Liver (tissue), 9 donors: ENCODE results near the gene SDF4. TPM values are rescaled to one million over a fixed set of nuclear protein-coding genes. Genes with fewer than 3 reads are reported as not detected.

Source experiments
- DNase-seq: peaks from one replicate; pipeline ENCODE4 v3.0.0-alpha.2; 2017; ENCODE audit warnings: low spot score
- H3K27ac ChIP-seq, 2 donors: one replicate each; pipeline ENCODE4 v1.7.0; 2013; ENCODE audit warnings: inconsistent platforms in 2 of 2, low read length in 2 of 2, control low read depth in 1 of 2, low read depth in 1 of 2, mild to moderate bottlenecking in 1 of 2
- H3K27me3 ChIP-seq, 4 donors: one replicate each; pipeline versions ENCODE4 v1.6.1 to v1.7.0; 2013; ENCODE audit warnings: low read length in 3 of 4, inconsistent platforms in 1 of 4, mild to moderate bottlenecking in 1 of 4, moderate library complexity in 1 of 4; ENCODE audit not compliant: control insufficient read depth in 4 of 4, insufficient read depth in 4 of 4
- H3K36me3 ChIP-seq, 4 donors: one replicate each; pipeline versions ENCODE4 v1.6.1 to v1.7.0; 2013; ENCODE audit warnings: low read length in 3 of 4, mild to moderate bottlenecking in 3 of 4, low read depth in 1 of 4, moderate library complexity in 1 of 4; ENCODE audit not compliant: control insufficient read depth in 4 of 4, insufficient read depth in 3 of 4
- H3K4me1 ChIP-seq, 4 donors: one replicate each; pipeline versions ENCODE4 v1.6.1 to v1.7.0; 2013; ENCODE audit warnings: low read length in 3 of 4, mild to moderate bottlenecking in 3 of 4, moderate library complexity in 1 of 4; ENCODE audit not compliant: control insufficient read depth in 4 of 4, insufficient read depth in 4 of 4
- H3K4me3 ChIP-seq, 3 donors: one replicate each; pipeline versions ENCODE4 v1.6.1 to v1.7.0; 2013; ENCODE audit warnings: low read length in 3 of 3, control low read depth in 1 of 3, low read depth in 1 of 3, mild to moderate bottlenecking in 1 of 3
- H3K9ac ChIP-seq, 2 donors: one replicate each; pipeline ENCODE4 v1.7.0; 2013; ENCODE audit warnings: low read length in 2 of 2, mild to moderate bottlenecking in 2 of 2, moderate library complexity in 2 of 2, control low read depth in 1 of 2, low read depth in 1 of 2
- H3K9me3 ChIP-seq, 4 donors: one replicate each; pipeline versions ENCODE4 v1.6.1 to v1.7.0; 2013; ENCODE audit warnings: low read length in 3 of 4; ENCODE audit not compliant: control insufficient read depth in 4 of 4
- EGR1 ChIP-seq, 2 donors: IDR thresholded peaks; 2 replicates each; pipeline ENCODE4 v1.6.1; 2016 to 2018; ENCODE audit warnings: antibody characterized with exemption in 2 of 2, low read depth in 2 of 2
- FOXA1 ChIP-seq: IDR thresholded peaks from 2 replicates; pipeline ENCODE4 v1.6.1; 2016; ENCODE audit warnings: antibody characterized with exemption
- FOXA2 ChIP-seq: IDR thresholded peaks from 2 replicates; pipeline ENCODE4 v1.6.1; 2016; ENCODE audit warnings: antibody characterized with exemption
- GABPA ChIP-seq, 2 donors: IDR thresholded peaks in 1 of 2; conservative IDR thresholded peaks in 1 of 2; 2 replicates each; pipeline ENCODE4 v1.6.1; 2016; ENCODE audit warnings: antibody characterized with exemption in 2 of 2, mild to moderate bottlenecking in 1 of 2, moderate library complexity in 1 of 2
- HNF4A ChIP-seq, 2 donors: conservative IDR thresholded peaks; 2 replicates each; pipeline ENCODE4 v1.6.1; 2016; ENCODE audit warnings: antibody characterized with exemption in 2 of 2, mild to moderate bottlenecking in 2 of 2
- HNF4G ChIP-seq: IDR thresholded peaks from 2 replicates; pipeline ENCODE4 v1.6.1; 2016; ENCODE audit warnings: antibody characterized with exemption
- JUND ChIP-seq, 2 donors: IDR thresholded peaks; 2 replicates each; pipeline ENCODE4 v1.6.1; 2016; ENCODE audit warnings: antibody characterized with exemption in 2 of 2
- NR2F2 ChIP-seq: IDR thresholded peaks from 2 replicates; pipeline ENCODE4 v1.6.1; 2016; ENCODE audit warnings: antibody characterized with exemption
- RAD21 ChIP-seq, 2 donors: IDR thresholded peaks; 2 replicates each; pipeline ENCODE4 v1.6.1; 2016; ENCODE audit warnings: antibody characterized with exemption in 2 of 2, mild to moderate bottlenecking in 2 of 2
- RXRA ChIP-seq, 2 donors: IDR thresholded peaks; 2 replicates each; pipeline ENCODE4 v1.6.1; 2017 to 2018; ENCODE audit warnings: antibody characterized with exemption in 2 of 2, mild to moderate bottlenecking in 1 of 2
- SP1 ChIP-seq: IDR thresholded peaks from 2 replicates; pipeline ENCODE4 v1.6.1; 2018; ENCODE audit warnings: antibody characterized with exemption, mild to moderate bottlenecking
- TAF1 ChIP-seq: conservative IDR thresholded peaks from 2 replicates; pipeline ENCODE4 v1.6.1; 2016; ENCODE audit warnings: antibody characterized with exemption, mild to moderate bottlenecking
- YY1 ChIP-seq: IDR thresholded peaks from 2 replicates; pipeline ENCODE4 v1.6.1; 2016; ENCODE audit warnings: antibody characterized with exemption, mild to moderate bottlenecking
- WGBS: extraction: QIAGEN DNeasy Blood & Tissue Kit; methylation state at CpG from one replicate; pipeline ENCODE4 v1.1.7; 2013; 5-methylcytosine and 5-hydroxymethylcytosine counted together
- polyA plus RNA-seq, 2 donors: library from polyadenylated mRNA; stranded (reverse) in 1 of 2; unstranded in 1 of 2; fragments of 200-250 nt in 1 of 2; fragments of >200 nt in 1 of 2; fragmentation: Nextera tagmentation in 1 of 2; extraction: Ambion mirVana in 1 of 2; gene quantifications; one replicate each; pipeline versions ENCODE4 v1.2.1 to v1.2.3, GENCODE V29; 2013 to 2015
- total RNA-seq, 2 donors: library from RNA; depleted of rRNA; stranded (reverse); fragments of >200 nt; gene quantifications; one replicate each; pipeline ENCODE4 v1.2.3, GENCODE V29; 2014
- TF ChIP-seq, protein P1 (sequence below): fragments of 150-350 bp; IDR thresholded peaks from 2 replicates; pipeline ENCODE4 v1.5.1; 2017; ENCODE audit warnings: improper control_type of control experiment, low read depth, low read length; ENCODE audit not compliant: missing input control
- TF ChIP-seq, protein P2 (sequence below): IDR thresholded peaks from 2 replicates; pipeline ENCODE4 v1.6.1; 2016; ENCODE audit warnings: antibody characterized with exemption
- TF ChIP-seq, protein P3 (sequence below): IDR thresholded peaks from 2 replicates; pipeline ENCODE4 v1.6.1; 2016; ENCODE audit warnings: antibody characterized with exemption
- TF ChIP-seq, protein P4 (sequence below): IDR thresholded peaks from 2 replicates; pipeline ENCODE4 v1.6.1; 2016; ENCODE audit warnings: antibody characterized with exemption, mild to moderate bottlenecking
- TF ChIP-seq, protein P5 (sequence below): IDR thresholded peaks from 2 replicates; pipeline ENCODE4 v1.6.1; 2016; ENCODE audit warnings: antibody characterized with exemption
- donor health status: healthy.
- donor health status: healthy.
- donor health status: healthy.
- donor health status: healthy.
- donor health status: healthy.

The SDF4 gene
- total and polyA plus RNA-seq, 4 donors: 48.7 to 180 (median 75.9) TPM

DNA sequence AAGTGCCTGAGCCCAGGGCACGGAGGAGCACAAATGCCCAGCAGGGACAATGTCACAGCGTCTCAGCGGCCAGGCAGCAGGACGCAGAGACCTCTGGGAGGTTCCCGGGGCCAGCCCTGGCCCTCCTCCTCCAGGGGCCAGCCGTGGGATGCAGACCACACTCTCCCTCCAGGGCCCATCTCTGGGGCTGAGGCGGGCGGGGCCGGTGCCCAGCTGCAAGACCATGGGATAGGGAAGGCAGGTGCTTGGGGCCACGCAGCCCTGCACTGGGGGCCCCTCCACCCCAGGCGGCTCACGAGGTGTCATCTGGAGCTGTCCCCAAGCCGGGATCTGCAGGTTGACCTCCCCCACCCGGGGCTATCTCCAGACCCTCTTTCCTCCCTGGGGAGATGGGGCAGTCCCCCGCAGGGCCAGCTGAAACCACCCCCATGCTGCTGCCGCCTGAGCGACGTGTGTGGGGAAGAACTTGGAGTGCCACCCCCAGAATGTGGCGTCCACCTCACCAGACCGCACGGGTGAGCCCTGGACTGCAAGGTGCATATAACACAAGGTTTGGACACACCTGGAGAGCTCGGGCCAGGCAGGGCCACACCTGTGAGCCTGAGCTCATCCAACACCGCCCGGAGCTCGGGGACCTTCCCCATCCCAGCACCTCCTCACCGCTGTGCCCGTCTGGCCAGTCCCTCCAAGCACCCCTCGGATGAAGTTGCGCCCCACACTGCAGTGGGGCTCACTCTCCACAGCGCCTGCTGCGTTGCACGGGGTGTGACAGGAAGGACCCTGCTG, 62.2 kb downstream of the SDF4 start:
- no peak for DNase-seq
- H3K4me1 ChIP-seq: peaks cover 0 to 4% (median 0%) of the 10 kb centered on the region in 4 donors
- peaks cover 0 to 12% (median 3%) of the 10 kb centered on the region in 4 donors for H3K27me3 ChIP-seq
- TF ChIP-seq, protein P1, sequence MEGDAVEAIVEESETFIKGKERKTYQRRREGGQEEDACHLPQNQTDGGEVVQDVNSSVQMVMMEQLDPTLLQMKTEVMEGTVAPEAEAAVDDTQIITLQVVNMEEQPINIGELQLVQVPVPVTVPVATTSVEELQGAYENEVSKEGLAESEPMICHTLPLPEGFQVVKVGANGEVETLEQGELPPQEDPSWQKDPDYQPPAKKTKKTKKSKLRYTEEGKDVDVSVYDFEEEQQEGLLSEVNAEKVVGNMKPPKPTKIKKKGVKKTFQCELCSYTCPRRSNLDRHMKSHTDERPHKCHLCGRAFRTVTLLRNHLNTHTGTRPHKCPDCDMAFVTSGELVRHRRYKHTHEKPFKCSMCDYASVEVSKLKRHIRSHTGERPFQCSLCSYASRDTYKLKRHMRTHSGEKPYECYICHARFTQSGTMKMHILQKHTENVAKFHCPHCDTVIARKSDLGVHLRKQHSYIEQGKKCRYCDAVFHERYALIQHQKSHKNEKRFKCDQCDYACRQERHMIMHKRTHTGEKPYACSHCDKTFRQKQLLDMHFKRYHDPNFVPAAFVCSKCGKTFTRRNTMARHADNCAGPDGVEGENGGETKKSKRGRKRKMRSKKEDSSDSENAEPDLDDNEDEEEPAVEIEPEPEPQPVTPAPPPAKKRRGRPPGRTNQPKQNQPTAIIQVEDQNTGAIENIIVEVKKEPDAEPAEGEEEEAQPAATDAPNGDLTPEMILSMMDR: no peak
- no peak for TF ChIP-seq RXRA (IDR thresholded peaks at IDR 0.05)
- no peak for TF ChIP-seq FOXA2
- TF ChIP-seq, protein P2, sequence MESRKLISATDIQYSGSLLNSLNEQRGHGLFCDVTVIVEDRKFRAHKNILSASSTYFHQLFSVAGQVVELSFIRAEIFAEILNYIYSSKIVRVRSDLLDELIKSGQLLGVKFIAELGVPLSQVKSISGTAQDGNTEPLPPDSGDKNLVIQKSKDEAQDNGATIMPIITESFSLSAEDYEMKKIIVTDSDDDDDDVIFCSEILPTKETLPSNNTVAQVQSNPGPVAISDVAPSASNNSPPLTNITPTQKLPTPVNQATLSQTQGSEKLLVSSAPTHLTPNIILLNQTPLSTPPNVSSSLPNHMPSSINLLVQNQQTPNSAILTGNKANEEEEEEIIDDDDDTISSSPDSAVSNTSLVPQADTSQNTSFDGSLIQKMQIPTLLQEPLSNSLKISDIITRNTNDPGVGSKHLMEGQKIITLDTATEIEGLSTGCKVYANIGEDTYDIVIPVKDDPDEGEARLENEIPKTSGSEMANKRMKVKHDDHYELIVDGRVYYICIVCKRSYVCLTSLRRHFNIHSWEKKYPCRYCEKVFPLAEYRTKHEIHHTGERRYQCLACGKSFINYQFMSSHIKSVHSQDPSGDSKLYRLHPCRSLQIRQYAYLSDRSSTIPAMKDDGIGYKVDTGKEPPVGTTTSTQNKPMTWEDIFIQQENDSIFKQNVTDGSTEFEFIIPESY: no peak
- no peak for TF ChIP-seq YY1
- TF ChIP-seq, protein P3, sequence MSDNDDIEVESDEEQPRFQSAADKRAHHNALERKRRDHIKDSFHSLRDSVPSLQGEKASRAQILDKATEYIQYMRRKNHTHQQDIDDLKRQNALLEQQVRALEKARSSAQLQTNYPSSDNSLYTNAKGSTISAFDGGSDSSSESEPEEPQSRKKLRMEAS: no peak
- no peak for TF ChIP-seq FOXA1
- no peak for TF ChIP-seq JUND (IDR thresholded peaks at IDR 0.05)
- TF ChIP-seq, protein P4, sequence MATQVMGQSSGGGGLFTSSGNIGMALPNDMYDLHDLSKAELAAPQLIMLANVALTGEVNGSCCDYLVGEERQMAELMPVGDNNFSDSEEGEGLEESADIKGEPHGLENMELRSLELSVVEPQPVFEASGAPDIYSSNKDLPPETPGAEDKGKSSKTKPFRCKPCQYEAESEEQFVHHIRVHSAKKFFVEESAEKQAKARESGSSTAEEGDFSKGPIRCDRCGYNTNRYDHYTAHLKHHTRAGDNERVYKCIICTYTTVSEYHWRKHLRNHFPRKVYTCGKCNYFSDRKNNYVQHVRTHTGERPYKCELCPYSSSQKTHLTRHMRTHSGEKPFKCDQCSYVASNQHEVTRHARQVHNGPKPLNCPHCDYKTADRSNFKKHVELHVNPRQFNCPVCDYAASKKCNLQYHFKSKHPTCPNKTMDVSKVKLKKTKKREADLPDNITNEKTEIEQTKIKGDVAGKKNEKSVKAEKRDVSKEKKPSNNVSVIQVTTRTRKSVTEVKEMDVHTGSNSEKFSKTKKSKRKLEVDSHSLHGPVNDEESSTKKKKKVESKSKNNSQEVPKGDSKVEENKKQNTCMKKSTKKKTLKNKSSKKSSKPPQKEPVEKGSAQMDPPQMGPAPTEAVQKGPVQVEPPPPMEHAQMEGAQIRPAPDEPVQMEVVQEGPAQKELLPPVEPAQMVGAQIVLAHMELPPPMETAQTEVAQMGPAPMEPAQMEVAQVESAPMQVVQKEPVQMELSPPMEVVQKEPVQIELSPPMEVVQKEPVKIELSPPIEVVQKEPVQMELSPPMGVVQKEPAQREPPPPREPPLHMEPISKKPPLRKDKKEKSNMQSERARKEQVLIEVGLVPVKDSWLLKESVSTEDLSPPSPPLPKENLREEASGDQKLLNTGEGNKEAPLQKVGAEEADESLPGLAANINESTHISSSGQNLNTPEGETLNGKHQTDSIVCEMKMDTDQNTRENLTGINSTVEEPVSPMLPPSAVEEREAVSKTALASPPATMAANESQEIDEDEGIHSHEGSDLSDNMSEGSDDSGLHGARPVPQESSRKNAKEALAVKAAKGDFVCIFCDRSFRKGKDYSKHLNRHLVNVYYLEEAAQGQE: no peak
- no peak for TF ChIP-seq GABPA (IDR thresholded peaks at IDR 0.05 in 1 of 2, conservative IDR thresholded peaks at IDR 0.05 in 1 of 2)
- TF ChIP-seq, protein P5, sequence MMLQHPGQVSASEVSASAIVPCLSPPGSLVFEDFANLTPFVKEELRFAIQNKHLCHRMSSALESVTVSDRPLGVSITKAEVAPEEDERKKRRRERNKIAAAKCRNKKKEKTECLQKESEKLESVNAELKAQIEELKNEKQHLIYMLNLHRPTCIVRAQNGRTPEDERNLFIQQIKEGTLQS: no peak
- TF ChIP-seq TAF1: no peak
- no peak for TF ChIP-seq HNF4A (conservative IDR thresholded peaks at IDR 0.05)
- TF ChIP-seq SP1: no peak
- no peak for TF ChIP-seq NR2F2
- TF ChIP-seq RAD21 (IDR thresholded peaks at IDR 0.05): no peak
- no peak for TF ChIP-seq HNF4G
- TF ChIP-seq EGR1 (IDR thresholded peaks at IDR 0.05; ENCODE audit: low read depth in 2 of 2): no peak
- H3K27ac ChIP-seq: no peak overlapping the region
- no peak overlapping the region for H3K4me3 ChIP-seq
- H3K9ac ChIP-seq: no peak overlapping the region
- 77% methylated on average over 32 of the region's 32 CpGs for WGBS
- no peaks in the 10 kb centered on the region for H3K36me3 ChIP-seq
- no peaks in the 10 kb centered on the region for H3K9me3 ChIP-seq
